NB4 (cell line): ENCODE results near the gene YLPM1.

Experiments
- DNase-seq: peaks from one replicate; pipeline ENCODE4 v3.0.0; 2010; ENCODE audit warnings: low read depth
- H3K4me3 ChIP-seq: one replicate; pipeline ENCODE4 v1.5.1; 2011; ENCODE audit warnings: mild to moderate bottlenecking, low read depth, low read length, moderate library complexity
- MYC ChIP-seq: IDR thresholded peaks from 2 replicates; pipeline ENCODE4 v1.6.1; 2011; ENCODE audit warnings: low read depth, low read length
- POLR2A ChIP-seq: IDR thresholded peaks from 2 replicates; pipeline ENCODE4 v1.6.1; 2011; ENCODE audit warnings: mild to moderate bottlenecking; ENCODE audit not compliant: insufficient read length; ENCODE audit errors: extremely low read depth
- TF ChIP-seq, protein P1 (sequence below): IDR thresholded peaks from 2 replicates; pipeline ENCODE4 v1.6.1; 2011; ENCODE audit warnings: low read depth, low read length
- TF ChIP-seq, protein P2 (sequence below): IDR thresholded peaks from one replicate; pipeline ENCODE4 v1.5.1; 2012; ENCODE audit warnings: low read depth, low read length

YLPM1 gene

DNA sequence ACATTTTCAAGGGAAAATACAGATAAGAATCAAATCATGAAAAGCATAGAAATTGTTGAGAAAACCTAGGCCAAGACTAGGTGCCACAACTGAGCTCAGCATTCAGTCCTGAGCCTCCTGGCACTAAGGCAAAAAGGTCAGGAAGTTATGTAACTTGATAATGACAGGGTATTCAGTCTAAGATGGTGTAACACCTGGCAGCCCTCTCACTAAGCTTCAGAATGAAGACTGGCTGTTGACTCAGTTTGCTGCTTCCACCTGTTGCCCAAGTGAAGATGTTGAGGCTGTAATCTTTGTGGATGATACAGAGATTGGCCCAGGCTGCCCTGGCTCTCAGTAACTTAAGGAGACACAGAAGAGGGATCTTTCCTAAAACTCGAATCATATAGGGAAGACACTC lies 93.2 kb downstream of the YLPM1 start:
- peak; percentile 22 for DNase-seq
- H3K4me3 ChIP-seq, result no peak overlapping the region
- TF ChIP-seq MYC, result no peak
- TF ChIP-seq, protein P1, sequence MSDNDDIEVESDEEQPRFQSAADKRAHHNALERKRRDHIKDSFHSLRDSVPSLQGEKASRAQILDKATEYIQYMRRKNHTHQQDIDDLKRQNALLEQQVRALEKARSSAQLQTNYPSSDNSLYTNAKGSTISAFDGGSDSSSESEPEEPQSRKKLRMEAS, result no peak
- TF ChIP-seq, protein P2, sequence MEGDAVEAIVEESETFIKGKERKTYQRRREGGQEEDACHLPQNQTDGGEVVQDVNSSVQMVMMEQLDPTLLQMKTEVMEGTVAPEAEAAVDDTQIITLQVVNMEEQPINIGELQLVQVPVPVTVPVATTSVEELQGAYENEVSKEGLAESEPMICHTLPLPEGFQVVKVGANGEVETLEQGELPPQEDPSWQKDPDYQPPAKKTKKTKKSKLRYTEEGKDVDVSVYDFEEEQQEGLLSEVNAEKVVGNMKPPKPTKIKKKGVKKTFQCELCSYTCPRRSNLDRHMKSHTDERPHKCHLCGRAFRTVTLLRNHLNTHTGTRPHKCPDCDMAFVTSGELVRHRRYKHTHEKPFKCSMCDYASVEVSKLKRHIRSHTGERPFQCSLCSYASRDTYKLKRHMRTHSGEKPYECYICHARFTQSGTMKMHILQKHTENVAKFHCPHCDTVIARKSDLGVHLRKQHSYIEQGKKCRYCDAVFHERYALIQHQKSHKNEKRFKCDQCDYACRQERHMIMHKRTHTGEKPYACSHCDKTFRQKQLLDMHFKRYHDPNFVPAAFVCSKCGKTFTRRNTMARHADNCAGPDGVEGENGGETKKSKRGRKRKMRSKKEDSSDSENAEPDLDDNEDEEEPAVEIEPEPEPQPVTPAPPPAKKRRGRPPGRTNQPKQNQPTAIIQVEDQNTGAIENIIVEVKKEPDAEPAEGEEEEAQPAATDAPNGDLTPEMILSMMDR, result no peak
- TF ChIP-seq POLR2A, result no peak

DNA sequence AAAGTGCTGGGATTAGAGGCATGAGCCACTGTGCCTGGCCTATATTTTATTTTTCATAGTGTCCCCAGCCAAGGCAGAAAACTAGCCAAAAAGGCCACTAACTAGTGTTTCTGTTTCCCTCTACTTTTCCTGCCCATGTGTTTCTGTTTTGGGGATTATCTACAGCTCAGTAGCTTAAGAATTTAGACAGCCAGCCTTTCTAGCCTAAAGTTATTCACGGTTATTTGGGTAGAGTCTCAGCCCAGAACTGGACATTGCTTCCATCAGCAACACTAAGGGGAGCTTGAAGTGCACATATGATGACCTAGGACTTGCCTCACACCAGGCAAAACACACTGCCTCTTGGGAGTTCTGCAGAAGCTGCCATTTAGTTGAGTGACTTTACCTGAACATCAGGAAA lies 94.9 kb downstream of the YLPM1 start:
- DNase-seq, result no peak
- TF ChIP-seq, protein P2, result no peak
- TF ChIP-seq POLR2A (no peak), MYC (no peak)
- TF ChIP-seq, protein P1, result no peak
- no peak overlapping the region for H3K4me3 ChIP-seq

DNA sequence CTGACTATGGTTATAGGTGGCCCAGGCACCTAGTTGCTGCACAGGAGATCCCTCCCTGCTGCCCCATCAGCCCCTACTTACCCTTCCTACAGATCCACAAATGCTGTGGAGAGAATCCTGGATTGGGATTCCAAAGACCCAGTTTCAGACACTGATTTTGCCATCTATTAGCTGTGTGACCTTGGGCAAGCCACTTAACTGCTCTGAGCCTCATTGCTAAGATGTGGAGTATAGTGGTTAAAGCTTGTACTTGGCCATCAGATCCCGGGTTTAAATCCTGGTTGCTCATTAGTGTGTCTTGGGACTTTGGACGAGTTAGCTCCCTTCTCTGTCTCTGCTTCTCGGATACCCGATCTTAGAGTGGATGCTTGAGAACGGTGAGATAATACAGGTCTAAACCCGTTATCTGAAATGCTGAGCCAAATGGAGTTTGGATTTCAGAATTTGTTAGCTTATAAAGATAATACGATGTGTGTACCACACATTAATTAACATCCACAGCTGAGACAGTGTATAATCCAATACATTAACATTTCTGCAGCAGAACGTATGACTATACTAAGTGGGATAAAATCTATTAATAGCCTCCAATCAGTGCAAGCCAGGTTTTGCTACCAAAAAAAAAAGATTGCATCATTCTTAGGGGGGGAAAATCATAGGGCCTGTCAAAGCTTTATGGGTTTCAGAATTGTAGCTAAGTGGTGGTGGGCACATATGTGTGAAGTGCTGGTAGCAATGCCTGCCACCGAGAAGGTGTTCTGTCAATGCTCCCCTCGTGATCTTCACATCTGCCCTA lies 96.8 kb downstream of the YLPM1 start:
- H3K4me3 ChIP-seq, result no peak overlapping the region
- DNase-seq, result no peak
- TF ChIP-seq POLR2A, result no peak
- TF ChIP-seq, protein P1, result no peak
- TF ChIP-seq MYC, result no peak
- TF ChIP-seq, protein P2, result no peak

DNA sequence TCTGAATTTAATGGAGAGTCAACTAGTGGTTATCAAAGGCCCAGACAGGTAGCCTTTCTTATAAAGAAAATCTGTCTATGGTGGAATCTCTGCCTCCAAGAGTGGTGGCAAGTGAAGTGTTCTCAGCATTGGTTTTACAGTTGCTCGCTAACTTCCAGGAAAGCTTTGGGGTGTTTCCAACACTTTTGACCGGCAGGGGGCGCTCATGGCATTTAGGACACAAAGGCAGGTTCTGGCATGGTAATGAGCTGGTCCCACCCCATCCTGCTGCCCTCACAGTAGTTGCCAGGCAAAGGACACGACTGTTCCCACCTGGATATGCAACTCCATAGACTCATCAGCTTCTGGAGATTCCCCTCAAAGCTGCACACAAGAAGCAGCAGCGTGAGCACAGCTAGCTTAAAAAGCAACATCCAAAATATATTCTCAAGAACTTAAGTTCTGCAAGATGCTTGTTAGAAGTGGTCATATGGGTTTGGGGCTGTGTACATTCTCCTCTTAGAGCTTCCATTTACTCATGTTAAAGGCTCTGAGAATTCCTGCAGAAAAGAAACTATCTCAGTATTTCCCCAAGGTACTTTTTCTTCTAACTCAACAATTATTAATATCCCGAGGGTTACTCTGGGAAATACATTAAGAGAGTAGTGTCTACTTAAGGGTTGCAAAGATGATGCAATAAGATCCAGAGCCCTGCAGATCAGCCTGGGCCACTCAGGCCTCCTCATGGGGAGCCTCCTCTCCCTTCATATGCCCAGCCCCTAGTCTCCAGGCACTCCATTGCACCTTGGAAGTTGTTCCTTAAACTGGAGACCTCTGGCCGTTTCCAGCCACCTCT lies 98.0 kb downstream of the YLPM1 start:
- DNase-seq, result peak; percentile 84
- no peak overlapping the region for H3K4me3 ChIP-seq
- no peak for TF ChIP-seq MYC
- TF ChIP-seq, protein P2, result peak; percentile 81

DNA sequence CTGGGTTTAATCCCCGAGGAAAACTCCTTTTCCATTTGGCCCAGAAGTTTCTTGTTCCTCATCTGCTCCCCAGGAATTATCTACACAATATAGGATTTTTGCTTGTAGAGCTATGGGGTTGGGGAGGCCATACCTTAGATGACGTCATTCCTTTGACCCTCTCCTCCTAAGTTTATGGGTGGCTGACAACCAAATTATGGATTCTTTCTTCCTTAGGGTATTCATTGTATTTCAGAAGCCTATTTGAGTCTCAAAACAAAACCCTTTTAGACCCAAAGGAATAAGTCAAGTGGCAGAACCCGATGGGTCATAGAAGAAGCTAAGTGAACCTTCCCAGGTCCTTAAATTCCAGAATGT lies 98.6 kb downstream of the YLPM1 start:
- no peak overlapping the region for H3K4me3 ChIP-seq
- TF ChIP-seq MYC (no peak), POLR2A (no peak)
- TF ChIP-seq, protein P2, result no peak
- TF ChIP-seq, protein P1, result no peak
- DNase-seq, result no peak
